HEK293T (cell line): ENCODE measurements around the gene ATP13A2.

Experiments
- CTCF ChIA-PET: fragments of 350-600 bp; formaldehyde crosslinking; extraction: SDS; loops from one replicate; lab custom pipeline; 2021; ENCODE audit warnings: antibody characterized with exemption, inconsistent platforms; lab: Yijun Ruan, JAX
- POLR2A ChIA-PET: fragments of 350-600 bp; formaldehyde crosslinking; extraction: SDS; loops from one replicate; lab custom pipeline; 2020; ENCODE audit warnings: antibody characterized with exemption, inconsistent platforms; lab: Yijun Ruan, JAX
- DNase-seq: peaks from one replicate; pipeline ENCODE4 v3.0.0; 2012; ENCODE audit warnings: mixed read lengths; ENCODE audit errors: extremely low spot score
- ARNT ChIP-seq: fragments of 450-650 bp; IDR thresholded peaks from 2 replicates; pipeline ENCODE4 v1.6.1; 2017; ENCODE audit warnings: mild to moderate bottlenecking
- BHLHE40 ChIP-seq: fragments of 450-650 bp; IDR thresholded peaks from 2 replicates; pipeline ENCODE4 v1.6.1; 2016; ENCODE audit warnings: mild to moderate bottlenecking, moderate library complexity, borderline replicate concordance
- CTBP1 ChIP-seq: fragments of 450-650 bp; IDR thresholded peaks from 2 replicates; pipeline ENCODE4 v1.6.1; 2016; ENCODE audit warnings: borderline replicate concordance
- ELF4 ChIP-seq: fragments of 450-650 bp; IDR thresholded peaks from 2 replicates; pipeline ENCODE4 v1.6.1; 2017; ENCODE audit warnings: antibody characterized with exemption
- FOXA1 ChIP-seq: fragments of 450-650 bp; IDR thresholded peaks from 2 replicates; pipeline ENCODE4 v1.6.1; 2016; ENCODE audit warnings: mild to moderate bottlenecking
- FOXK2 ChIP-seq: fragments of 450-650 bp; IDR thresholded peaks from 2 replicates; pipeline ENCODE4 v1.6.1; 2016; ENCODE audit warnings: mild to moderate bottlenecking
- FOXM1 ChIP-seq: fragments of 450-650 bp; IDR thresholded peaks from 2 replicates; pipeline ENCODE4 v1.6.1; 2017; ENCODE audit warnings: mild to moderate bottlenecking, borderline replicate concordance
- HDGF ChIP-seq: fragments of 450-650 bp; IDR thresholded peaks from 2 replicates; pipeline ENCODE4 v1.6.1; 2017; ENCODE audit warnings: antibody characterized with exemption, borderline replicate concordance
- L3MBTL2 ChIP-seq: fragments of 450-650 bp; conservative IDR thresholded peaks from 2 replicates; pipeline ENCODE4 v1.6.1; 2016; ENCODE audit warnings: mild to moderate bottlenecking
- LEF1 ChIP-seq: fragments of 450-650 bp; IDR thresholded peaks from 2 replicates; pipeline ENCODE4 v1.6.1; 2017; ENCODE audit warnings: mild to moderate bottlenecking, borderline replicate concordance
- NFRKB ChIP-seq: fragments of 450-650 bp; IDR thresholded peaks from 2 replicates; pipeline ENCODE4 v1.6.1; 2016; ENCODE audit warnings: mild to moderate bottlenecking, moderate library complexity
- PKNOX1 ChIP-seq: fragments of 450-650 bp; IDR thresholded peaks from 2 replicates; pipeline ENCODE4 v1.6.1; 2016
- SP1 ChIP-seq: fragments of 450-650 bp; IDR thresholded peaks from 2 replicates; pipeline ENCODE4 v1.6.1; 2017
- SUZ12 ChIP-seq: fragments of 450-650 bp; IDR thresholded peaks from 2 replicates; pipeline ENCODE4 v1.6.1; 2016; ENCODE audit warnings: mild to moderate bottlenecking
- TARDBP ChIP-seq: fragments of 450-650 bp; IDR thresholded peaks from 2 replicates; pipeline ENCODE4 v1.6.1; 2016
- ZNF384 ChIP-seq: fragments of 450-650 bp; IDR thresholded peaks from 2 replicates; pipeline ENCODE4 v1.6.1; 2016

Gene ATP13A2

DNA sequence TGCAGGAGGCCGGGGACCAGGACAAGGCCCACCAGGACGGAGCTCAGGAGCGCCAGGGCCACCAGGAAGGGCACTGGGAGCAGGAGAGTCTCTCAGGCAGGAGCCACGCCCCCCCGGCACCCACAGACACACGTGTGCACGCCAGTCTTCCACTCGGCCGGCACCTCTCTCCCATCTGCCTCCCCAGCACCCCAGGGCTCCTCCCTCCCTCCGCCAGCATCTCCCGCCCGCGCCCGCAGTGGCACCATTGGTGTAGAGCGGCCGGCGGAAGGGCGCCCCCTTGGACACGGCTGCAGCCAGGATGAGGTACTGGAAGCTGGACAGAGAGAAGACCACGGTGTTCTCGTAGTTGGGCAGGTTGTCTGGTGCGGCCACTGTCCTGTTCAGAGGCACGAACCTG, 25.2 kb downstream of the ATP13A2 start:
- ChIA-PET POLR2A (no interaction called here), CTCF (interaction anchor here (1.5 kb wide), 1 partner anchor 24 kb away, joined by 4 read pairs; no protein-coding TSS in a partner anchor)
- TF ChIP-seq PKNOX1 (no peak), ZNF384 (no peak), FOXM1 (no peak), CTBP1 (no peak), FOXK2 (no peak), NFRKB (no peak), BHLHE40 (no peak), FOXA1 (no peak), HDGF (no peak), ARNT (no peak), L3MBTL2 (no peak), ELF4 (no peak), SUZ12 (no peak), LEF1 (no peak), SP1 (no peak), TARDBP (no peak)
- no peak for DNase-seq

GRCh38 chr1:16986113-16986512, 25.6 kb downstream of the ATP13A2 start:
- ChIA-PET POLR2A (no interaction called here), CTCF (no interaction called here)
- DNase-seq, result no peak
- TF ChIP-seq TARDBP (no peak), ARNT (no peak), L3MBTL2 (no peak), FOXK2 (no peak), BHLHE40 (no peak), ELF4 (no peak), ZNF384 (no peak), NFRKB (no peak), CTBP1 (no peak), HDGF (no peak)

DNA sequence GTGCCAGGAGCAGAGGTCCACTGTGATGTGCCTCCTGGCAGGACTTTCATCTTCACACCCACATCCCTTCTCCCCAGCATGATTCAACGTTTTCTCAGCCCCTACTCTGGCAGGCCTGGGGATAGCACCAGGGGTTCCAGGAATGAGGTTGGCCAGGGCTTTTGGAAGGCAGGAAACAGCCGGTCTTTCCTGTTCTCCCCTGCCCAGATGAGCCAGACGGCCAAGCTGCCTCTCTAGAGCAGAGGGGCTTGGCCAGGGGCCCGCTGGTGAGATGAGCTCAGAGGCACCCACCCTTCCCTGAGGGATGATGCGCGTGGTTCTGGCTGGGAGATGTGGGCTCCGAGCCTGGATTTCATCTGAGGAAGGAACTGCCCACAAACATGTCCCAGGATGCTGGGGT, 27.0 kb downstream of the ATP13A2 start:
- no peak for DNase-seq
- ChIA-PET POLR2A (no interaction called here), CTCF (no interaction called here)
- TF ChIP-seq HDGF (no peak), ELF4 (no peak), CTBP1 (no peak), FOXK2 (no peak), FOXM1 (no peak), PKNOX1 (no peak), NFRKB (no peak), LEF1 (no peak), BHLHE40 (no peak), ARNT (no peak), L3MBTL2 (no peak), FOXA1 (no peak), TARDBP (no peak), SP1 (no peak), ZNF384 (no peak)

- POLR2A ChIA-PET, result no interaction called here
- CTCF ChIA-PET, result no interaction called here
- TF ChIP-seq L3MBTL2, result no peak
- TF ChIP-seq ARNT, result no peak
- no peak for TF ChIP-seq HDGF
- no peak for TF ChIP-seq FOXM1
- TF ChIP-seq LEF1, result no peak
- no peak for TF ChIP-seq CTBP1
- TF ChIP-seq ELF4, result no peak
- no peak for TF ChIP-seq FOXA1
- no peak for TF ChIP-seq SP1
- TF ChIP-seq BHLHE40, result no peak
- no peak for TF ChIP-seq NFRKB
- TF ChIP-seq TARDBP, result no peak
- TF ChIP-seq FOXK2, result no peak
- TF ChIP-seq PKNOX1, result no peak
- no peak for TF ChIP-seq SUZ12
- DNase-seq, result no peak
These were observed 28.1 kb downstream of the ATP13A2 start for GRCh38 chr1:16983649-16984048.

DNA sequence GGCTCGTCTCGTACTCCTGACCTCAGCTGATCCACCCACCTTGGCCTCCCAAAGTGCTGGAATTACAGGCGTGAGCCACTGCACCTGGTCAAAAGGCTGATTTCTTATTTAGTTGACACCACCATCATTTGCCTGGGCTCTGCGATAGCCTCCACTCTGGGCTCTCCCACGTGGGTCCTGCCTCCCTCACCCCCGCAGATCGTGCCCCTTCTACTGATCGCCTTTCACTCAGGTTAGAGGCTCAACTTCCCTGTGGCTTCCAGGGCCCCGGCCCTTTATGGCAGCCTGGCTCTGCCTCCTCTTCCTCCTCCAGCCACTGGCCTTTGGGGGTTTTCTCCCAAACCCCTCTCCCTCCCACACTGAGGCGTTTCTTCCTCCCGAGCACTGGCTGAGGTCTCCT, 28.8 kb downstream of the ATP13A2 start:
- CTCF ChIA-PET, result no interaction called here

DNA sequence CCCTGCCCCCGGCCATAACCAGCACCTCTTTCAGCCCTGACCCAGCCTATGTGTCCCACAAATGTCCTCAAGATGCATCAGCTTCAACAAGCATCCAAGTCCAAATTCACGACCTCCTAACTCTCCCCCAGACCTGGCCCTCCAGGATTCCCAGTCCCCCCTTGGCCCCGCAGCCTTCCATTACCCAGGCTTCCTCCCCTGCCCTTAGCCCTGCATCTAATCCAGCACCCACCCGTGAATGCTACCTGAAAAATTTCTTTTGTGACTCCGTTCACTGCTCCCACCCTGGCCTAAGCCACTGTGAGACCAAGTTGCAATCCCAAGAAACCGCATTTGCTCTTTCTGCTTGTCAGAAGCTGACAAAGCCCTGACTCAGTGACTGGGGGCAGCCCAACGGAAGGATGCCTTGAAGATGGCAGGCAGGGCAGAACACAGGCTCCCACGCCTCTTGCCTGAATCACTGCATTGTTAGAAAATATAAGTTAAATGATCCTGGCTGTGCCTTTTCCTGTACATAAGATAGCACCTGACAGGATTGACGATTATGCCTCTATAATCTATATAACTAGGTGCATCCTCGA, 30.4 kb downstream of the ATP13A2 start:
- ChIA-PET CTCF (interaction anchor here (0.6 kb wide), 1 partner anchor 28 kb away, joined by 10 read pairs; no protein-coding TSS in a partner anchor), POLR2A (interaction anchor here (1.4 to 1.7 kb wide), 2 partner anchors 11 to 21 kb away, joined by 3 to 8 read pairs; no protein-coding TSS in a partner anchor)
- no peak for DNase-seq
- TF ChIP-seq SP1 (no peak), FOXK2 (no peak), HDGF (no peak), TARDBP (no peak), ELF4 (no peak), BHLHE40 (no peak), CTBP1 (no peak), SUZ12 (no peak), L3MBTL2 (no peak), PKNOX1 (no peak), LEF1 (no peak), ARNT (no peak), FOXA1 (no peak), FOXM1 (no peak), NFRKB (no peak), ZNF384 (no peak)

More for the DNA sequence above, 28.8 kb downstream of the ATP13A2 start:
- DNase-seq, result no peak
- no peak for TF ChIP-seq ELF4
- TF ChIP-seq FOXM1, result no peak
- TF ChIP-seq ZNF384, result no peak
- no peak for TF ChIP-seq HDGF
- POLR2A ChIA-PET, result interaction anchor here (1.4 kb wide), 1 partner anchor 10 kb away, joined by 3 read pairs; no protein-coding TSS in a partner anchor
